ENCODE data around the gene FTO. TPM values are rescaled to one million over a fixed set of nuclear protein-coding genes. Genes with fewer than 3 reads are reported as not detected.
"Not testable (repeated sequence)": the region's sequence is repeated elsewhere in the genome, so short reads cannot be mapped to it uniquely, and the experiment has no call there.

FTO gene
- total RNA-seq, 4 donors from 2014 or later: 64.4 to 116 (median 71.3) TPM

DNA sequence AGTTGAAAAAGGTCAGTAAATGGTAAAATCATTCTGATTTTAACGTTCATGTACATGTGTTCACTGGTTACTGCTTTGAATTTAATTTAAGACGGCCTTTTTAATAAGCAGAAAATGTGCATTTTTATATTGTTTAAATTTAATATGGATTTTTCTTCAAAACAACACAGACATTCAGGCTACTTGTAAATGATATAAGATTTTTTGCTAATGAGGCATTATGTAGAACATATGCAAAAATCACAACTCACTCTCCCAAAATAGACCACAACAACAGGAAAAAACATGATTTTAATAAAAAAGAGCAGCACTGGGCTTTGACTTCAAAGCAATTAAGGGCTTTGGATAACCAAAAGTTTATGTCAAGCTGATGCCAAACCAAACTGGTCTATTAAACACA lies 22.6 kb upstream of the FTO start:
- Histone ChIP-seq H3K27me3 (no peaks in the 10 kb centered on the region), H3K4me1 (peaks cover 2% of the 10 kb centered on the region), H3K9me3 (no peaks in the 10 kb centered on the region), H3K4me3 (no peak overlapping the region), H3K27ac (no peak overlapping the region), H3K36me3 (peaks cover 5% of the 10 kb centered on the region)
- 80% methylated on average over 2 of the region's 2 CpGs for WGBS
- DNase-seq (ENCODE audit: low spot score in 2 of 2): no peak
- TF ChIP-seq EP300 (IDR thresholded peaks at IDR 0.05) (no peak), POLR2A (IDR thresholded peaks at IDR 0.05) (no peak), POLR2AphosphoS5 (IDR thresholded peaks at IDR 0.05) (no peak)
- TF ChIP-seq, protein P1, sequence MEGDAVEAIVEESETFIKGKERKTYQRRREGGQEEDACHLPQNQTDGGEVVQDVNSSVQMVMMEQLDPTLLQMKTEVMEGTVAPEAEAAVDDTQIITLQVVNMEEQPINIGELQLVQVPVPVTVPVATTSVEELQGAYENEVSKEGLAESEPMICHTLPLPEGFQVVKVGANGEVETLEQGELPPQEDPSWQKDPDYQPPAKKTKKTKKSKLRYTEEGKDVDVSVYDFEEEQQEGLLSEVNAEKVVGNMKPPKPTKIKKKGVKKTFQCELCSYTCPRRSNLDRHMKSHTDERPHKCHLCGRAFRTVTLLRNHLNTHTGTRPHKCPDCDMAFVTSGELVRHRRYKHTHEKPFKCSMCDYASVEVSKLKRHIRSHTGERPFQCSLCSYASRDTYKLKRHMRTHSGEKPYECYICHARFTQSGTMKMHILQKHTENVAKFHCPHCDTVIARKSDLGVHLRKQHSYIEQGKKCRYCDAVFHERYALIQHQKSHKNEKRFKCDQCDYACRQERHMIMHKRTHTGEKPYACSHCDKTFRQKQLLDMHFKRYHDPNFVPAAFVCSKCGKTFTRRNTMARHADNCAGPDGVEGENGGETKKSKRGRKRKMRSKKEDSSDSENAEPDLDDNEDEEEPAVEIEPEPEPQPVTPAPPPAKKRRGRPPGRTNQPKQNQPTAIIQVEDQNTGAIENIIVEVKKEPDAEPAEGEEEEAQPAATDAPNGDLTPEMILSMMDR (IDR thresholded peaks at IDR 0.05): no peak

DNA sequence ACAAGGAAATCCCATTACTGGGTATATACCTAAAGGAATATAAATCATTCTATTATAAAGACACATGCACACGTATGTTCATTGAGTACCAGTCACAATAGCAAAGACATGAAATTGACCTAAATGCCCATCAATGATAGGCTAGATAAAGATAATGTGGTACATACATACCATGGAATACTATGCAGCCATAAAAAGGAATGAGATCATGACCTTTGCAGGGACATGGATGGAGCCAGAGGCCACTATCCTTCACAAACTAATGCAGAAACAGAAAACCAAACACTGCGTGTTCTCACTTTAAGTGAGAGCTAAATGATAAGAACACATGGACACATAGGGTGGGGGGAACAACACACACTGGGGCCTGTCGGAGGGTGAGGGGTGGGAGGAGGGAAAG lies 18.6 kb upstream of the FTO start:
- not testable (repeated sequence) for DNase-seq (ENCODE audit: low spot score in 2 of 2); H3K36me3 ChIP-seq; H3K9me3 ChIP-seq; H3K4me3 ChIP-seq; H3K27ac ChIP-seq; H3K27me3 ChIP-seq; H3K4me1 ChIP-seq
- 98% methylated on average over 3 of the region's 3 CpGs for WGBS

DNA sequence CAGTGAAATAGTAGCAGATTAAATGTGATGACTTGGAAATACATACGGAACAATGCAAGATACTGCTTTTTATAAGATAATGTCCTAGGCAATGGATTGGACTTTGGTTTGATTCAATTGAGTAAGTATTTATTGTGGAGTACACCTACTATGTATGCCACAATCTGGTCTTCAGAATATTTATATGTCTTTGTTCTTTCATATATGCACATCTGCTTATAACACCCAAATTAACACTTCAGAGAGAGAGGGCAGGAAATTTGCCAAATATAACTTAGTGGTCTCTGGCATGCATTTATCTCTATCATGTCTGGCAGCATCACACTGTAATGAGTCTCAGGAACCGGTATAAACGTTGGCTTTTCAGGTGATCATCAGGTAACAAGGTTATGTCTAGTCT lies 17.2 kb upstream of the FTO start:
- H3K36me3 ChIP-seq: peaks cover 5% of the 10 kb centered on the region
- no peaks in the 10 kb centered on the region for H3K9me3 ChIP-seq
- no peak overlapping the region for H3K4me3 ChIP-seq
- WGBS: 54% methylated on average over 3 of the region's 3 CpGs
- no peak overlapping the region for H3K27ac ChIP-seq
- no peak for DNase-seq (ENCODE audit: low spot score in 2 of 2)
- no peaks in the 10 kb centered on the region for H3K4me1 ChIP-seq
- no peaks in the 10 kb centered on the region for H3K27me3 ChIP-seq
- TF ChIP-seq POLR2A (IDR thresholded peaks at IDR 0.05) (no peak), EP300 (IDR thresholded peaks at IDR 0.05) (no peak), POLR2AphosphoS5 (IDR thresholded peaks at IDR 0.05) (no peak)
- TF ChIP-seq, protein P1 (IDR thresholded peaks at IDR 0.05): no peak

DNA sequence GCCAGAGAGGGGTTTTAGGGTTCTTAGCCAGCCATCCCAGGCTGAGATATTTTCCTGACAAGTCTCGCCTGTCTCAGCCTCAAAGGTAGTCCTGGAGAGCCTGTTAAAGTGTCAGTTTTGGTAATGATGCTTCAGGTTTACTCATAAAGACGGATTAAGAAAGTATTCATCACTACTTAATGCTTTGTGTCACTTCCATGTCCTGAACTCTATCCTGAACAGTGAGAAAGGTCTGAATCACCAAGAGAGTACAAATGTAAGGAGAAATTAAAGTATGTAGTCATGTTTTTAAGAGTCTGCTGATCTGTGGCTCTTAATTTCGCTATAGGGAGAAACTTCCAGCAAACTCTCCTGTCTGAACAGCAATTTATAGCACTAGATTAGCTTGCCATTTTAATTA lies 14.3 kb upstream of the FTO start:
- H3K9me3 ChIP-seq: no peaks in the 10 kb centered on the region
- H3K27ac ChIP-seq: no peak overlapping the region
- 95% methylated on average over 3 of the region's 3 CpGs for WGBS
- H3K27me3 ChIP-seq: no peaks in the 10 kb centered on the region
- H3K36me3 ChIP-seq: peaks cover 5% of the 10 kb centered on the region
- no peak for DNase-seq (ENCODE audit: low spot score in 2 of 2)
- TF ChIP-seq POLR2A (IDR thresholded peaks at IDR 0.05): no peak
- TF ChIP-seq POLR2AphosphoS5 (IDR thresholded peaks at IDR 0.05): no peak
- no peak for TF ChIP-seq EP300 (IDR thresholded peaks at IDR 0.05)
- TF ChIP-seq, protein P1 (IDR thresholded peaks at IDR 0.05): no peak
- H3K4me1 ChIP-seq: no peaks in the 10 kb centered on the region
- H3K4me3 ChIP-seq: no peak overlapping the region

DNA sequence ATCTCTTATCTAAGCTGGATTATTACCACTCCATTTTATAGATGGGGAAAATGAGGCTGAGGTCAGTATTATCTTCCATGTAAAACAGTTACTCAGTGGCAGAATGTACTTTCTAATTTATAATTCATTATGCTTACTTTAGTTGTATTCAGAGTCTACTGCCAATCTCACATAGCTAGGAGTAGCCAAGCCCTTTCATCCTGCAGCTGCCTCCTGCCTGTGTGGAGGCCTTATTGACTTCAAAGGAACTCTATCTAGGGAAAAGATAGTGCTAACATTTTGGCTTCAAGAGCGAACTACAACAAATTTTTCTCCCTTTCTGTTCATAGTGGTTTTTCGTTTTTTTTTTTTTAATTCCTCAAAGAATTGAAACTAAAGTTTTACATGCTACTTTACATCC lies 13.2 kb upstream of the FTO start:
- H3K4me3 ChIP-seq: no peak overlapping the region
- H3K27ac ChIP-seq: no peak overlapping the region
- H3K9me3 ChIP-seq: no peaks in the 10 kb centered on the region
- no peak for TF ChIP-seq EP300 (IDR thresholded peaks at IDR 0.05)
- TF ChIP-seq POLR2A (IDR thresholded peaks at IDR 0.05): no peak
- TF ChIP-seq POLR2AphosphoS5 (IDR thresholded peaks at IDR 0.05): no peak
- TF ChIP-seq, protein P1 (IDR thresholded peaks at IDR 0.05): no peak
- WGBS: 92% methylated on average over 2 of the region's 2 CpGs
- H3K27me3 ChIP-seq: no peaks in the 10 kb centered on the region
- no peak for DNase-seq (ENCODE audit: low spot score in 2 of 2)
- H3K36me3 ChIP-seq: no peaks in the 10 kb centered on the region
- H3K4me1 ChIP-seq: no peaks in the 10 kb centered on the region

DNA sequence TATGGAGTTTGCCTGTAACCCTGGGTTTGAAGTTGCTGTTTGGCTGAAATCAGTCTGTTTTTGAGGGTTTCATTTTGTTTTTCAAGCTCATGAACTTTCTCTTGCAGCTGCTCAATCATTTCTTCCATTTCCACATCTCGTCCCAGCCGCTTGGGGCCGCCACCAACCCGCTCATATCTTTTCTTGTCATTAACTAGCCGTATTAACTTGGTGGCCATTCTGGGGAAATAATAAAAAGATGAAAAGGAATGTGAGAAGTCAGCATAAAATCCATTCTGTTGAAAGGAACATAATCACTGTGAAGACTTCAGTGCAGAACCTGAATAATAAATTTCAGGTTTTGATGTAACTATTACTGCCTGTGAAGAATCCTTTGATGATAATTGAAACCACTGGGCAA lies 11.8 kb upstream of the FTO start:
- Histone ChIP-seq H3K27me3 (no peaks in the 10 kb centered on the region), H3K9me3 (no peaks in the 10 kb centered on the region), H3K4me3 (no peak overlapping the region), H3K4me1 (no peaks in the 10 kb centered on the region), H3K36me3 (no peaks in the 10 kb centered on the region), H3K27ac (no peak overlapping the region)
- no peak for DNase-seq (ENCODE audit: low spot score in 2 of 2)
- TF ChIP-seq POLR2A (IDR thresholded peaks at IDR 0.05) (no peak), EP300 (IDR thresholded peaks at IDR 0.05) (no peak), POLR2AphosphoS5 (IDR thresholded peaks at IDR 0.05) (no peak)
- TF ChIP-seq, protein P1 (IDR thresholded peaks at IDR 0.05): no peak
- 94% methylated on average over 5 of the region's 5 CpGs for WGBS
